H1 (cell line): ENCODE results near the gene DDAH2. TPM values are rescaled to one million over a fixed set of nuclear protein-coding genes. Genes with fewer than 3 reads are reported as not detected.

Source experiments
- ATF2 ChIP-seq: IDR thresholded peaks from 2 replicates; pipeline ENCODE4 v1.6.1; 2012; ENCODE audit warnings: low read length, inconsistent platforms
- ATF3 ChIP-seq: IDR thresholded peaks from 2 replicates; pipeline ENCODE4 v1.6.1; 2011; ENCODE audit warnings: low read depth, mild to moderate bottlenecking, low read length; ENCODE audit not compliant: insufficient read depth
- HDAC2 ChIP-seq, 2 experiments: fragments of 300-600 bp in 1 of 2; sonication (generic) in 1 of 2; IDR thresholded peaks; 2 replicates each; pipeline ENCODE4 v1.6.1; 2011 to 2012; ENCODE audit warnings: low read depth in 2 of 2, low read length in 2 of 2, mild to moderate bottlenecking in 2 of 2, moderate library complexity in 2 of 2, borderline replicate concordance in 1 of 2, inconsistent platforms in 1 of 2
- SAP30 ChIP-seq: fragments of 300-600 bp; sonication (generic); IDR thresholded peaks from 2 replicates; pipeline ENCODE4 v1.7.1; 2012; ENCODE audit warnings: low read length, moderate library complexity, mild to moderate bottlenecking, inconsistent platforms; ENCODE audit not compliant: insufficient read depth, insufficient replicate concordance
- polyA plus RNA-seq, 7 experiments: library from polyadenylated mRNA; depleted of rRNA in 3 of 7; stranded (reverse) in 5 of 7; unstranded in 2 of 7; fragments of >200 nt in 5 of 7; fragments of 200-250 nt in 2 of 7; gene quantifications; 1 replicate in 5 of 7; 2 replicates in 1 of 7; 4 replicates in 1 of 7; pipeline versions ENCODE4 v1.2.1 to v1.2.3, GENCODE V29; 2011 to 2013; ENCODE audit warnings: missing spikeins in 2 of 7, mixed read lengths in 2 of 7
- total RNA-seq: library from RNA; stranded (reverse); fragmentation: NEBNext Ultra II Directional; extraction: Animal tissue kit (Norgen Biotek cat#: 25700); gene quantifications from 2 replicates; pipeline ENCODE4 v1.2.1, GENCODE V29; 2021

The DDAH2 gene
- total and polyA plus RNA-seq, 2 of the 8 experiments (the other 6 are each of a cell fraction or from before 2014, with no cell fraction given), result 53.3 to 73.5 TPM

- TF ChIP-seq HDAC2 (IDR thresholded peaks at IDR 0.05; ENCODE audit: borderline replicate concordance in 1 of 2, low read depth in 2 of 2, low read length in 2 of 2) (no peak), ATF2 (no peak), ATF3 (no peak), SAP30 (no peak)
- TF ChIP-seq, all 59 proteins: peak for 0
Observed at GRCh38 chr6:31765559-31765909, 36.4 kb upstream of the DDAH2 start (continued).
